Measurements from ENCODE around the gene TEX19. TPM values are rescaled to one million over a fixed set of nuclear protein-coding genes. Genes with fewer than 3 reads are reported as not detected.

The TEX19 gene
- total RNA-seq, 2 experiments from 2014 or later: not detected

DNA sequence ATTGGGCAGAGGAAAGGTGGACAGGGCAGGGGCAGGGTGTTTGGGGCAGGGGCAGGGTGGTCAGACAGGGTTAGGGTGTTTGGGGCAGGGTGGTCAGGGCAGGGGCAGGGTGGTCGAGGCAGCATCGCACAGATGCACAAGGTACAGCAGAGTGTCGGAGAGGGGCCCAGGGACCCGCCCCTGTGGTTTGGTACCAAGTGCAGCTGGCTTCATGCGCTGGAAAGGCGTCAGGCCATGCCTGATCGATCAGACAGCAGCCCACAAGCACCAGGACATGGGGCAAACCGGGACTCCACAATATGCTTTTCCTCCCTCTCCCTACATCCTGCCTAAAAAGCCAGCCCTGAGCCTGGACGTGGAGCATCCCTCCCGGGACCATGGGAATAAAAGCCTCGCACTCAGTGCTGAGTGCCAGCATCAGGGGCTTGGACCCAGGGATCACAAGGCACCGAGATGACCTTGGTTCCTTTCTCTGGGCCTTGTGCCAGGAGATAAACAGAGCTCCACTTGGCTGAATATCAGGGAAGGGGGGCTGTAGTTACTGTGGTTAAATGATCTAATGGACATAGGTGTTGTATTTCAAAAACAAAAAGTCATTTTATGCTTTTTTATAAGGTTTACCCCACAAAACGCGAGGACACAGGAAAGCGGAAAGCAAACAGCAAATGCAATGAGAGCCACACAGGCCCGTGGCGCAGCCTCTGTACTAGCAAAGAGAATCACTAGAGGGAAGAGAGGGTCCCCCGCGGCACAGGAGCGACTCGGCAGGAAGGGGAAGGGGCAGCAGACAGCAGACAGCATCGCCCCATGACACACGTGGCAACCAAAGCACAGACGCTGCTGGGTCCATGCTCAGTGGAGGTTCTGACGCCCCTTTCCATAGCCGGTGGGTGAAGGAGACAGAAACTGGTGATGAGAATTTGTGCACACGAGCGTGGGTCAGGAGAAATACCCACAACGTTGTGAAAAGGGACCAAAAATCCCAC is 53.8 kb downstream of the TEX19 start:
- Mint-ChIP-seq H3K9me3 (no peaks in the 10 kb centered on the region), H3K4me1 (peaks cover 17% of the 10 kb centered on the region), H3K4me3 (no peak overlapping the region), H3K27ac (no peak overlapping the region), H3K36me3 (ENCODE audit: low read depth) (peaks cover 6% of the 10 kb centered on the region), H3K27me3 (no peaks in the 10 kb centered on the region)
- DNase-seq: no peak
- ChIA-PET POLR2A (no interaction called here), CTCF (interaction anchor here (1.1 to 1.3 kb wide), 2 partner anchors 60 to 62 kb away, joined by 4 read pairs; no protein-coding TSS in a partner anchor)

Other genes starting within 250 kb of the TEX19 start
- gene CCDC57, start 146.4 kb upstream of the TEX19 start, total RNA-seq: 10 to 100 TPM; 49.8 to 54.9 TPM
- 100 to 1,000 TPM; 206 to 210 TPM for gene SLC16A3, start 130.2 kb upstream of the TEX19 start, total RNA-seq
- gene CSNK1D, start 85.5 kb upstream of the TEX19 start, total RNA-seq: 100 to 1,000 TPM; 116 TPM
- 100 to 1,000 TPM; 138 to 140 TPM for gene CD7, start 41.6 kb upstream of the TEX19 start, total RNA-seq
- 10 to 100 TPM; 18.3 to 18.5 TPM for gene SECTM1, start 25.5 kb upstream of the TEX19 start, total RNA-seq
- not detected for gene UTS2R, start 12.5 kb downstream of the TEX19 start, total RNA-seq
- gene HEXD, start 59.1 kb downstream of the TEX19 start, total RNA-seq: 10 to 100 TPM; 58.3 to 60.6 TPM
- 10 to 100 TPM; 26.7 to 29.4 TPM for gene OGFOD3, start 59.3 kb downstream of the TEX19 start, total RNA-seq
- 100 to 1,000 TPM; 308 to 313 TPM for gene CYBC1, start 91.5 kb downstream of the TEX19 start, total RNA-seq
- 100 to 1,000 TPM; 150 to 153 TPM for gene NARF, start 99.5 kb downstream of the TEX19 start, total RNA-seq
- gene FOXK2, start 160.5 kb downstream of the TEX19 start, total RNA-seq: 10 to 100 TPM; 53.3 to 68.2 TPM